Measurements from ENCODE around the gene MMP7. TPM values are rescaled to one million over a fixed set of nuclear protein-coding genes. Genes with fewer than 3 reads are reported as not detected.
A peak's percentile ranks its signal among the peaks of the same experiment; 100 is the strongest.

MMP7 gene
- total RNA-seq, 4 donors from 2014 or later = not detected

GRCh38 chr11:102485095-102485722 lies 45.3 kb downstream of the MMP7 start:
- 88 to 93% methylated on average over 2 of the region's 2 CpGs for WGBS, 2 donors
- TF ChIP-seq EP300 (IDR thresholded peaks at IDR 0.05) = no peak
- TF ChIP-seq, protein P1, sequence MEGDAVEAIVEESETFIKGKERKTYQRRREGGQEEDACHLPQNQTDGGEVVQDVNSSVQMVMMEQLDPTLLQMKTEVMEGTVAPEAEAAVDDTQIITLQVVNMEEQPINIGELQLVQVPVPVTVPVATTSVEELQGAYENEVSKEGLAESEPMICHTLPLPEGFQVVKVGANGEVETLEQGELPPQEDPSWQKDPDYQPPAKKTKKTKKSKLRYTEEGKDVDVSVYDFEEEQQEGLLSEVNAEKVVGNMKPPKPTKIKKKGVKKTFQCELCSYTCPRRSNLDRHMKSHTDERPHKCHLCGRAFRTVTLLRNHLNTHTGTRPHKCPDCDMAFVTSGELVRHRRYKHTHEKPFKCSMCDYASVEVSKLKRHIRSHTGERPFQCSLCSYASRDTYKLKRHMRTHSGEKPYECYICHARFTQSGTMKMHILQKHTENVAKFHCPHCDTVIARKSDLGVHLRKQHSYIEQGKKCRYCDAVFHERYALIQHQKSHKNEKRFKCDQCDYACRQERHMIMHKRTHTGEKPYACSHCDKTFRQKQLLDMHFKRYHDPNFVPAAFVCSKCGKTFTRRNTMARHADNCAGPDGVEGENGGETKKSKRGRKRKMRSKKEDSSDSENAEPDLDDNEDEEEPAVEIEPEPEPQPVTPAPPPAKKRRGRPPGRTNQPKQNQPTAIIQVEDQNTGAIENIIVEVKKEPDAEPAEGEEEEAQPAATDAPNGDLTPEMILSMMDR (IDR thresholded peaks at IDR 0.05) = no peak
- no peak for TF ChIP-seq POLR2A (IDR thresholded peaks at IDR 0.05)
- H3K27ac ChIP-seq = no peak overlapping the region
- H3K4me3 ChIP-seq = no peak overlapping the region
- H3K4me1 ChIP-seq = no peaks in the 10 kb centered on the region
- no peak for DNase-seq (ENCODE audit: low spot score in 2 of 2)
- H3K36me3 ChIP-seq = no peaks in the 10 kb centered on the region
- H3K9me3 ChIP-seq = no peaks in the 10 kb centered on the region
- no peaks in the 10 kb centered on the region for H3K27me3 ChIP-seq

GRCh38 chr11:102482433-102482832 lies 48.1 kb downstream of the MMP7 start:
- no peak for TF ChIP-seq POLR2A (IDR thresholded peaks at IDR 0.05)
- TF ChIP-seq EP300 (IDR thresholded peaks at IDR 0.05) = no peak
- TF ChIP-seq, protein P1 (IDR thresholded peaks at IDR 0.05) = no peak
- 61 to 86% methylated on average over 2 to 3 of the region's 3 CpGs for WGBS, 2 donors
- no peak overlapping the region for H3K4me3 ChIP-seq
- H3K27ac ChIP-seq = no peak overlapping the region
- DNase-seq (ENCODE audit: low spot score in 2 of 2) = no peak
- no peaks in the 10 kb centered on the region for H3K4me1 ChIP-seq
- H3K27me3 ChIP-seq = no peaks in the 10 kb centered on the region
- no peaks in the 10 kb centered on the region for H3K9me3 ChIP-seq
- no peaks in the 10 kb centered on the region for H3K36me3 ChIP-seq

DNA sequence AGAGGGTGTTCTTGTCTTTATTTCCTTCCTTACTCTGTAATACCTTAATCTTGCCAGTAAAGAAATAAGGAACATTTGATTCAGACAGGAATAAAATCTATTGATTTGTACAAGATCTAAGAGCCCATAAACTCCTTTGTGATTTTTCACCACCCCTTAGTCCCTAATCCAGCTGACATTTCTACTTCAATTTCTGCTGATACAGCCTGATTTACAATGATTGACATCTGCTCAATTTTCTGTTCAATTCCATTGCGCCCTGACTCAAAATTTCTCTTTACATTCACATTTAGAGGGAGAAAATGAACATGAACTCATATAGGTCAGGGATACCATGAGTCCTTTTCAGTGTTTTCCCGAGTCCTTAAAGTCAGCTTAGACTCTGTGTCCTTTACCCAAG lies 50.8 kb downstream of the MMP7 start:
- DNase-seq (ENCODE audit: low spot score in 2 of 2) = no peak

GRCh38 chr11:102478673-102479299 lies 51.8 kb downstream of the MMP7 start:
- Histone ChIP-seq H3K4me3 (no peak overlapping the region), H3K27me3 (no peaks in the 10 kb centered on the region), H3K4me1 (peaks cover 0 to 11% (median 2%) of the 10 kb centered on the region in 4 donors), H3K27ac (no peak overlapping the region), H3K9me3 (no peaks in the 10 kb centered on the region), H3K36me3 (no peaks in the 10 kb centered on the region)
- 60 to 66% methylated on average over 1 of the region's 1 CpG for WGBS, 2 donors
- TF ChIP-seq EP300 (IDR thresholded peaks at IDR 0.05) (no peak), POLR2A (IDR thresholded peaks at IDR 0.05) (no peak)
- TF ChIP-seq, protein P1 (IDR thresholded peaks at IDR 0.05) = no peak
- no peak for DNase-seq (ENCODE audit: low spot score in 2 of 2)

More for the DNA sequence above, 50.8 kb downstream of the MMP7 start:
- Histone ChIP-seq H3K4me3 (no peak overlapping the region), H3K27me3 (no peaks in the 10 kb centered on the region), H3K27ac (no peak overlapping the region), H3K4me1 (peaks cover 0 to 11% (median 2%) of the 10 kb centered on the region in 4 donors), H3K9me3 (no peaks in the 10 kb centered on the region), H3K36me3 (no peaks in the 10 kb centered on the region)
- 89 to 90% methylated on average over 2 of the region's 2 CpGs for WGBS, 2 donors
- TF ChIP-seq, protein P1 (IDR thresholded peaks at IDR 0.05) = no peak
- TF ChIP-seq POLR2A (IDR thresholded peaks at IDR 0.05) (no peak), EP300 (IDR thresholded peaks at IDR 0.05) (no peak)

DNA sequence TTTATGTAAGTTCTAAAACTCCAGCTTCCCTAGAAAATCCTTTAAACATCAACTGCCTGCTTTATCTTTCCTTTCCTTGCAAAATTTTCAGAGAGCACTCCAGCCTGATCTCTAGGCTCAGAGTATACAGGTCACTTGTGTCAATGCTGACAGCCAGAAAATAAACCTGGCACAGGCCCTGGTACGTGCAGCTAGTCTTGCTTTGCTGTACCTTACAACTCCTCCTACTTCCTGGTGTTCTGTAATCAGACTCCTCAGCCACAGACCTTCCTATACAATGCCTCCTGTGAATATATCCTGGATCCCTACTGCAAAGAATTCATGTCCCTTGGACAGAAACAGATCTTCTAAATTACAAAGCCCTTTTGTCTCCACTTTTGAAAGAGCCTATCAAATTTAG lies 53.7 kb downstream of the MMP7 start:
- TF ChIP-seq, protein P1 (IDR thresholded peaks at IDR 0.05) = no peak
- no peak for TF ChIP-seq POLR2A (IDR thresholded peaks at IDR 0.05)
- TF ChIP-seq EP300 (IDR thresholded peaks at IDR 0.05) = no peak
- no peaks in the 10 kb centered on the region for H3K9me3 ChIP-seq
- H3K36me3 ChIP-seq = no peaks in the 10 kb centered on the region
- peak overlapping the region in 1 of 4 donors; percentile 42 for H3K27ac ChIP-seq
- no peak for DNase-seq (ENCODE audit: low spot score in 2 of 2)
- H3K4me1 ChIP-seq = peaks cover 0 to 11% (median 2%) of the 10 kb centered on the region in 4 donors
- no peak overlapping the region for H3K4me3 ChIP-seq
- no peaks in the 10 kb centered on the region for H3K27me3 ChIP-seq
- WGBS, 2 donors = 17 to 33% methylated on average over 1 of the region's 1 CpG
